Stimulated activated memory B cell treated with anti-CD40 and anti-IgM and Interleukin-4, amounts not matched to agents 10 μg/mL and 1 μg/mL and 100 μg/mL, for 72 hours (primary cell): Measurements from ENCODE around the gene ZFPM1.
A peak's percentile ranks its signal among the peaks of the same experiment; 100 is the strongest.

Experiments
- ATAC-seq: fragments of 150-1000 bp; cut with Tn5 transposase; 2 replicates; pipeline ENCODE4 v1.10.0; 2021
- H3K27ac Mint-ChIP-seq: one replicate; pipeline ENCODE4 v1.8.0; 2022; ENCODE audit warnings: mild to moderate bottlenecking, mixed read lengths
- H3K27me3 Mint-ChIP-seq: one replicate; pipeline ENCODE4 v1.8.0; 2022; ENCODE audit warnings: mixed read lengths
- H3K36me3 Mint-ChIP-seq: one replicate; pipeline ENCODE4 v1.8.0; 2022; ENCODE audit warnings: mixed read lengths
- H3K4me1 Mint-ChIP-seq: one replicate; pipeline ENCODE4 v1.8.0; 2022; ENCODE audit warnings: mixed read lengths
- H3K4me3 Mint-ChIP-seq: one replicate; pipeline ENCODE4 v1.8.0; 2022; ENCODE audit warnings: mild to moderate bottlenecking, moderate library complexity, mixed read lengths
- H3K9me3 Mint-ChIP-seq: one replicate; pipeline ENCODE4 v1.8.0; 2022; ENCODE audit warnings: mixed read lengths

Gene ZFPM1

GRCh38 chr16:88527937-88528743 lies 75.1 kb downstream of the ZFPM1 start:
- Mint-ChIP-seq H3K36me3 (no peaks in the 10 kb centered on the region), H3K4me3 (no peak overlapping the region), H3K27me3 (no peaks in the 10 kb centered on the region), H3K9me3 (no peaks in the 10 kb centered on the region), H3K27ac (no peak overlapping the region), H3K4me1 (peaks cover 26% of the 10 kb centered on the region)
- no peak for ATAC-seq

GRCh38 chr16:88528902-88529318 lies 75.8 kb downstream of the ZFPM1 start:
- Mint-ChIP-seq H3K4me1 (peaks cover 26% of the 10 kb centered on the region), H3K27me3 (no peaks in the 10 kb centered on the region), H3K9me3 (no peaks in the 10 kb centered on the region), H3K27ac (no peak overlapping the region), H3K36me3 (no peaks in the 10 kb centered on the region), H3K4me3 (no peak overlapping the region)
- no peak for ATAC-seq

DNA sequence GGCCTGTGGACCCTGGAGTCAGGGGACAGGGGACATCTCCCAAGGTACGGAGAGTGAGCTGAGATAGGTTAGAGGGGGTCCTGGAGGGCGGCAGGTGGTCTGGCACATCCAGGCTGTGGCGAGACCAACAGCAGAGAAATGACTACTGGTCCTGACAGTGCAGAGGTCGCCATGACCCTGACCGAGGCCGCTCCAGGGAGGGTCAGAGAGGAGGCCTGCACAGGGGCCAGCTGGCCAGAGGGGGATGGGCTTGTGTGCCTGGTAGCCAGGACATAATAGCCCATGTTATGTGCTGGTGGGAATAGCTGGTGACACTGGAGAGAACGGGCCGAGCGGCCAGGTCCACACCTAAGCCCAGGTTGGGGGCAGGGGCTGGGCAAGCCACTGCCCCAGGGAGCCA lies 76.5 kb downstream of the ZFPM1 start:
- Mint-ChIP-seq H3K27ac (no peak overlapping the region), H3K4me3 (no peak overlapping the region), H3K9me3 (no peaks in the 10 kb centered on the region), H3K27me3 (no peaks in the 10 kb centered on the region), H3K36me3 (no peaks in the 10 kb centered on the region), H3K4me1 (peaks cover 25% of the 10 kb centered on the region)
- no peak for ATAC-seq

DNA sequence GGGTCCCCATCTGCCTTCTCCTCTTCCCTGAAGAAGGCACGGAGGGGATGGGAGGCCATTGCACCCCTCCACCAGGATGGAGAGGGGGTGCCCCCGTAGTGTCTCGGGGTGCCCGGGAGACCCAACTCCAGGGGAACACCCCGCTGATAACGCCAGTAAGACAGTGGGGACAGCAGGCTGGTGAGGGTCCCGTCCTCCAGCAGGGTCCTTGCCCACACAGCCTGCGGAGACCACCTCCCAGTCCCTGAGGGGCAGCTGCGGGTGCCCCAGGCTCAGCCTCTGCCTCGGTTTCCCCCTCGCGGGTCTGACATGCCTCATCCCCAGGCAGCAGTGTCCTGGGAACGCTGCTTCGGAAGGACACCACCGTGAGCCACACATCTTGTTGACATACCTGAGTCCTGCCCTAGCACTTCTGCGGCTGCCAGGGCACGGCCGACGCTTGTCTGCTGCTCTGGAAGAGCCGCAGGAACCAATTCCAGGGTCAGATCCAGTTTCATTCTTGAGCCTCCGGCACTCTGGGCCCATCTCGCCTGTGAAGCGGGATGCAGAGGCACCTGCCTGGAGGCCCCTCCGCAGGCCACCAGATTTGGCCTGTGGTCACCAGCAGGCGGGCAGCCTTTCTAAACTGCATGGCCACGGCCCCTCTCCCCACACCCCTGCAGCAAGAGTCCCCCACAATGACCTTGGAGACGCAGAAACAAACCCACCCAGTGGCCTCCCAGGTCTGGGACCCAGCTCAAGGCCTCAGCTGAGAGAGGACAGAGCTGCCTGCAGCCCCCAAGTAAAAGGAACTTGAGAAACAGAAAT lies 77.2 kb downstream of the ZFPM1 start:
- Mint-ChIP-seq H3K36me3 (peaks cover 2% of the 10 kb centered on the region), H3K27ac (no peak overlapping the region), H3K27me3 (no peaks in the 10 kb centered on the region), H3K9me3 (no peaks in the 10 kb centered on the region), H3K4me1 (peaks cover 23% of the 10 kb centered on the region), H3K4me3 (no peak overlapping the region)
- no peak for ATAC-seq

DNA sequence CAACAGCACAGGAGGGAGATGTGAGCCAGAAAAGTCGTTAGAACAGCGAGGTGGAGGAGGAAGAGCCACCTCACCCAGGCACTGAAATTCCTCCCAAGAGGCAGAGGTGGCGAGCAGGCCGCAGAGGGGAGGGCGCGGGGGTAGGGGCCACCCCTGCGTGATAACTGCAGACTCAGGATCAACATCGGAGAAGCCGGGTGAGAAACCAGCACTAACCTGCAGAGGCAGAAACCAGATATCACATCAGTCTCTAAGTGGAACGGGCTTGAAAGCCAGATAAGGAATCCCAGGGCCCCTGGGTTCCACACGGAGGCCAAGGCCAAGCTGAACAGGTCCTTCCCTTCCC lies 77.8 kb downstream of the ZFPM1 start:
- no peaks in the 10 kb centered on the region for H3K27me3 Mint-ChIP-seq
- ATAC-seq, result no peak
- H3K4me3 Mint-ChIP-seq, result no peak overlapping the region
- no peak overlapping the region for H3K27ac Mint-ChIP-seq
- peaks cover 7% of the 10 kb centered on the region for H3K36me3 Mint-ChIP-seq
- peaks cover 23% of the 10 kb centered on the region for H3K4me1 Mint-ChIP-seq
- no peaks in the 10 kb centered on the region for H3K9me3 Mint-ChIP-seq

DNA sequence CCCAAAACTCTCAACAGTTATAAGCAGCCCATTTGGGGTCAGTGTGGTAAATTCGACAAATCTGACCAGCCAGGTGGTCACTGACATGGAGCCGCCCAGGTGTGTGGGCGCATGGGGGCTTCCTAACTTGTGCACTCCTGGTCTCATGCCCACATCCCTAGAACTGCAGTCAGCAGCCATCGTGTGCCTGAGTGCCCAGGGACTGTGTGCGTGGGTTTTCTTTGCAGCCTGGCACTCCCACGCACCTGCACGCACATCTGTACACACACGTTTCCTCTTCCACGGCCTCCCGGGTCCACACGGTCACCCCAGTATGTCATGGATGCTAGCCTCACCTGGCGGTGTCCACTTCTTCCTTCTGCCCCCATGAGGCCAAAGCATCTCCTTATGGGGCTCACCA lies 78.3 kb downstream of the ZFPM1 start:
- H3K27ac Mint-ChIP-seq, result no peak overlapping the region
- H3K27me3 Mint-ChIP-seq, result no peaks in the 10 kb centered on the region
- peaks cover 10% of the 10 kb centered on the region for H3K36me3 Mint-ChIP-seq
- H3K4me1 Mint-ChIP-seq, result peaks cover 22% of the 10 kb centered on the region
- ATAC-seq, result no peak
- no peak overlapping the region for H3K4me3 Mint-ChIP-seq
- H3K9me3 Mint-ChIP-seq, result no peaks in the 10 kb centered on the region

- H3K4me3 Mint-ChIP-seq, result no peak overlapping the region
- H3K36me3 Mint-ChIP-seq, result peaks cover 10% of the 10 kb centered on the region
- peaks cover 21% of the 10 kb centered on the region for H3K4me1 Mint-ChIP-seq
- no peaks in the 10 kb centered on the region for H3K9me3 Mint-ChIP-seq
- H3K27ac Mint-ChIP-seq, result no peak overlapping the region
- ATAC-seq, result no peak
- H3K27me3 Mint-ChIP-seq, result no peaks in the 10 kb centered on the region
Observed at GRCh38 chr16:88531931-88532433, 78.9 kb downstream of the ZFPM1 start.

- Mint-ChIP-seq H3K27me3 (no peaks in the 10 kb centered on the region), H3K36me3 (peaks cover 10% of the 10 kb centered on the region), H3K4me1 (peaks cover 24% of the 10 kb centered on the region), H3K27ac (no peak overlapping the region), H3K9me3 (no peaks in the 10 kb centered on the region), H3K4me3 (no peak overlapping the region)
- ATAC-seq, result no peak
Observed at GRCh38 chr16:88532434-88533241, 79.6 kb downstream of the ZFPM1 start.

DNA sequence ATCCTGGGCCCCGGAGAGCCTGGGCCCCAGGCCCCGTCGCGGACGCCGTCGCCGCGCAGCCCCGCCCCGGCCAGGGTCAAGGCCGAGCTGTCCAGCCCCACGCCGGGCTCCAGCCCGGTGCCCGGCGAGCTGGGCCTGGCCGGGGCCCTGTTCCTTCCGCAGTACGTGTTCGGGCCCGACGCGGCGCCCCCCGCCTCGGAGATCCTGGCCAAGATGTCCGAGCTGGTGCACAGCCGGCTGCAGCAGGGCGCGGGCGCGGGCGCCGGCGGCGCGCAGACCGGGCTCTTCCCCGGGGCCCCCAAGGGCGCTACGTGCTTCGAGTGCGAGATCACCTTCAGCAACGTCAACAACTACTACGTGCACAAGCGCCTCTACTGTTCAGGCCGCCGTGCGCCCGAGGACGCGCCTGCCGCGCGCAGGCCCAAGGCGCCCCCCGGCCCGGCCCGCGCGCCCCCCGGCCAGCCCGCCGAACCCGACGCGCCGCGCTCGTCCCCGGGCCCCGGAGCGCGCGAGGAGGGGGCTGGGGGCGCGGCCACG lies 80.4 kb downstream of the ZFPM1 start:
- peaks cover 10% of the 10 kb centered on the region for H3K36me3 Mint-ChIP-seq
- H3K27ac Mint-ChIP-seq, result no peak overlapping the region
- ATAC-seq, result peak; percentile 46
- H3K9me3 Mint-ChIP-seq, result no peaks in the 10 kb centered on the region
- H3K27me3 Mint-ChIP-seq, result peaks cover 3% of the 10 kb centered on the region
- H3K4me3 Mint-ChIP-seq, result no peak overlapping the region
- H3K4me1 Mint-ChIP-seq, result peaks cover 31% of the 10 kb centered on the region

- Mint-ChIP-seq H3K27ac (peak overlapping the region; percentile 66), H3K4me3 (peak overlapping the region; percentile 59), H3K36me3 (peaks cover 10% of the 10 kb centered on the region), H3K27me3 (peaks cover 9% of the 10 kb centered on the region), H3K9me3 (no peaks in the 10 kb centered on the region), H3K4me1 (peaks cover 35% of the 10 kb centered on the region)
- ATAC-seq, result peak; percentile 76
Observed at GRCh38 chr16:88533932-88534637, 81.0 kb downstream of the ZFPM1 start.

DNA sequence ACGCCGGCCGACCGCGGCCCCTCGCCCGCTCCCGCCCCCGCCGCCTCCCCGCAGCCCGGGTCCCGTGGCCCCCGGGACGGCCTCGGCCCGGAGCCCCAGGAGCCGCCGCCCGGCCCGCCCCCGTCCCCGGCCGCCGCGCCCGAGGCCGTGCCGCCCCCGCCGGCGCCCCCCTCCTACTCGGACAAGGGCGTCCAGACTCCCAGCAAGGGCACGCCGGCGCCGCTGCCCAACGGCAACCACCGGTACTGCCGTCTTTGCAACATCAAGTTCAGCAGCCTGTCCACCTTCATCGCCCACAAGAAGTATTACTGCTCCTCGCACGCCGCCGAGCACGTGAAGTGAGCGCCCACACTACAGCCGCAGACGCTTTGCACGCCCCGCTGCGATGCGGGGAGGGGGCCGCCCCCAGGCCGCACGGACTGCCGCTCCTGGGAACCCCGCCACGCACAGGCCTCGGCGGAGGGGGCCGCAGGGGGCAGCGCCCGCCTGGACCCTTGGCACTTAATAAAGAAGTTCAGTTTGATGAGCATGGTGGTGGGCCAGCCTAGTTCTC lies 81.6 kb downstream of the ZFPM1 start:
- Mint-ChIP-seq H3K36me3 (peaks cover 10% of the 10 kb centered on the region), H3K27ac (peak overlapping the region; percentile 66), H3K9me3 (no peaks in the 10 kb centered on the region), H3K4me3 (peak overlapping the region; percentile 85), H3K27me3 (peaks cover 15% of the 10 kb centered on the region), H3K4me1 (peaks cover 35% of the 10 kb centered on the region)
- peak; percentile 16 for ATAC-seq

DNA sequence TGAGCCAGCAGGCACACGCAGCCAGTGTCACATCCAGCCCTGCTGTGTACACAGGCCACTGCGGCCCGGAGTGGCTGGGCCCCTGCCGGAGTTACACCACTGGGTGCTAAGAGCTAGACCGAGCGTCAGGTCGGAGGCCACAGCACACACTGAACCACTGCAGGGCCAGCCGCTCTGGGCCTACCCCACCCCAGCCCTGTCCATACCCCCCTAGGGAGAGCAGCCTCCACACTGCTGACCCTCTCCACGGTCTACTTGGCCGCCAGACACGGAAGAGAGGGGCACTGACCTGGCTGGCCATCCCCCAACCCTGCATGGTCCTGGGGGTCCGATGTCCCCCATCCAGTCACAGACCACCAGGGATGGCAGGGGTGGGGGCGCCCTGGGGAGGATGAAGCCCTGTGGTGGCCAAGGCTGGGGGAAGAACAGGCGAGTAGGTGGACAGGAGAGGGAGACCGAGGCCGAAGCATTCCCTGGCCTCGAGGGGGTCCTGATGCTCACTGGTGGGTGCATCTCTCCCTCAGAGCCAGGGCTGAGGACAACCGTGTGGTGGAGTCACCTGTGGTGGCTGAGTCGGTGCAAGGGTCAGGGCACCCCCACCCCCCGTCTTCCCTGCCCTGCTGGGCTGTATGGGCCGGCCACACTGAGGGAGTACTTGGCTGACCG lies 82.2 kb downstream of the ZFPM1 start:
- ATAC-seq, result no peak
- H3K4me1 Mint-ChIP-seq, result peaks cover 35% of the 10 kb centered on the region
- peaks cover 10% of the 10 kb centered on the region for H3K36me3 Mint-ChIP-seq
- peak overlapping the region; percentile 66 for H3K27ac Mint-ChIP-seq
- no peaks in the 10 kb centered on the region for H3K9me3 Mint-ChIP-seq
- peaks cover 21% of the 10 kb centered on the region for H3K27me3 Mint-ChIP-seq
- peak overlapping the region; percentile 85 for H3K4me3 Mint-ChIP-seq

DNA sequence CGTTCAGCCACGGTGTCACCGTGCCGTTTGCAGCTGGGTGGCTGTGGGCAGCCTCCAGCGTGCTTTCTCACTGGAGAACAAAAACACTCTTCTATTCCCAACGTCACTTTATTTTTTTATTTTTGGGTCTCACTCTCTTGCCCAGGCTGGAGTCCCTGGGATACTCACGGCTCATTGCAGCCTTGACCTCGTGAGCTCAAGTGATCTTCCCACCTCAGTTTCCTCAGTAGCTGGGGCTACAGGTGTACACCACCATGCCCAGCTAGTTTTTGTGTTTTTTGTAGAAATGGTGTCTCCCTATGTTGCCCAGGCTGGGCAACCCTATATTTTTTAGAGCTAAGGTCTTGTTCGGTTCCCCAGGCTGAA lies 82.8 kb downstream of the ZFPM1 start:
- Mint-ChIP-seq H3K36me3 (peaks cover 10% of the 10 kb centered on the region), H3K4me1 (peaks cover 35% of the 10 kb centered on the region), H3K4me3 (peak overlapping the region; percentile 85), H3K9me3 (no peaks in the 10 kb centered on the region), H3K27me3 (peaks cover 26% of the 10 kb centered on the region), H3K27ac (peak overlapping the region; percentile 66)
- no peak for ATAC-seq

- Mint-ChIP-seq H3K27ac (no peak overlapping the region), H3K9me3 (no peaks in the 10 kb centered on the region), H3K4me1 (peaks cover 33% of the 10 kb centered on the region), H3K4me3 (no peak overlapping the region), H3K36me3 (peaks cover 10% of the 10 kb centered on the region), H3K27me3 (peaks cover 32% of the 10 kb centered on the region)
- ATAC-seq, result no peak
Observed at GRCh38 chr16:88536510-88536909, 83.4 kb downstream of the ZFPM1 start.
